Peyer's patch (tissue), 4 donors: ENCODE data around the gene EIF3C.
"Not testable (repeated sequence)": the region's sequence is repeated elsewhere in the genome, so short reads cannot be mapped to it uniquely, and the experiment has no call there.

Source experiments
- POLR2A ChIP-seq, 2 donors: fragments of 450-650 bp; IDR thresholded peaks; one replicate each; pipeline ENCODE4 v1.5.1; 2017; ENCODE audit warnings: antibody characterized with exemption in 2 of 2, mild to moderate bottlenecking in 2 of 2, moderate library complexity in 2 of 2
- TF ChIP-seq, protein P1 (sequence below), 6 experiments: fragments of 450-650 bp in 4 of 6; fragments of 200-600 bp in 2 of 6; sonication (generic) in 1 of 6; IDR thresholded peaks; one replicate each; pipeline ENCODE4 v1.5.1; 2017 to 2019; ENCODE audit warnings: antibody characterized with exemption in 6 of 6, mild to moderate bottlenecking in 3 of 6, moderate library complexity in 1 of 6

DNA sequence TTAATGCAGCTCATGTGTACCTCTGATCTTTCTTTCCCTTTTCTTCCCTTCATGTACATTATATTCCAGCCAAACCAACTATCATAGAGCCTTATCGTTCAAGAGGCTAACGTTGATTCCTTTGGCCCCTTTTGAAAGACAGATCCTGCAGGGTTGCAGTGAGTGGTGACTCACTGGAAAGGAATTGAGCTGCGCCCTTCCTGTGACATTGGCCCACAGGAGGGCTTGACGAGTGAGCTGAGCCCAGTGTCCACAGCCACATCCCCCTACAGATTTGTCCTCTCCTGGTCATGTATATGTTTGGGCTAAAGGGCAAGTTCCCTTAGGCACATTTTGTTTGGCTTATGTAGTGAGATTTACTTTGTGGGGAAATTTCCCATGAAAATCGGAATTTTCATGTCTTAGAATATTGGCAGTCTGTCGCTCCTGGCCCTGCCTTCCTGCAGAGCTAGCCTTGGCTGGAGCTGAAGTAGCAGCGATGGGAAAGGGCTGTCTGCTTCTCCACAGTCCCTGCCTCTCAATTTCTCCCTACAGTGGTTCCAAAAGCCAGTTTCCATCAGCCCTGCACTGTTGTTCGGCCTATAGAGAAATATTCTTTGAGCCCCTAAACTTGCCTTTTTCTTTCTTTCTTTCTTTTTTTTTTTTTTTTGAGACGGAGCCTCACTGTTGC is 21.3 kb downstream of the EIF3C start:
- not testable (repeated sequence) for TF ChIP-seq POLR2A (IDR thresholded peaks at IDR 0.05)
- TF ChIP-seq, protein P1, sequence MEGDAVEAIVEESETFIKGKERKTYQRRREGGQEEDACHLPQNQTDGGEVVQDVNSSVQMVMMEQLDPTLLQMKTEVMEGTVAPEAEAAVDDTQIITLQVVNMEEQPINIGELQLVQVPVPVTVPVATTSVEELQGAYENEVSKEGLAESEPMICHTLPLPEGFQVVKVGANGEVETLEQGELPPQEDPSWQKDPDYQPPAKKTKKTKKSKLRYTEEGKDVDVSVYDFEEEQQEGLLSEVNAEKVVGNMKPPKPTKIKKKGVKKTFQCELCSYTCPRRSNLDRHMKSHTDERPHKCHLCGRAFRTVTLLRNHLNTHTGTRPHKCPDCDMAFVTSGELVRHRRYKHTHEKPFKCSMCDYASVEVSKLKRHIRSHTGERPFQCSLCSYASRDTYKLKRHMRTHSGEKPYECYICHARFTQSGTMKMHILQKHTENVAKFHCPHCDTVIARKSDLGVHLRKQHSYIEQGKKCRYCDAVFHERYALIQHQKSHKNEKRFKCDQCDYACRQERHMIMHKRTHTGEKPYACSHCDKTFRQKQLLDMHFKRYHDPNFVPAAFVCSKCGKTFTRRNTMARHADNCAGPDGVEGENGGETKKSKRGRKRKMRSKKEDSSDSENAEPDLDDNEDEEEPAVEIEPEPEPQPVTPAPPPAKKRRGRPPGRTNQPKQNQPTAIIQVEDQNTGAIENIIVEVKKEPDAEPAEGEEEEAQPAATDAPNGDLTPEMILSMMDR (IDR thresholded peaks at IDR 0.05), result not testable (repeated sequence)
